ENCODE data around the gene KHDRBS1. TPM values are rescaled to one million over a fixed set of nuclear protein-coding genes. Genes with fewer than 3 reads are reported as not detected.

KHDRBS1 gene
- polyA plus RNA-seq, 1 donor from 2014 or later = 214 TPM

GRCh38 chr1:32091176-32091575 is 77.5 kb downstream of the KHDRBS1 start:
- no peak overlapping the region for H3K9ac ChIP-seq (ENCODE audit: low read length)
- no peaks in the 10 kb centered on the region for H3K79me2 ChIP-seq (replicated peaks; ENCODE audit: insufficient read depth, low read length)
- H3K36me3 ChIP-seq (ENCODE audit: insufficient read depth, low read length) = peaks cover 3% of the 10 kb centered on the region
- H3K4me3 ChIP-seq (ENCODE audit: low read length) = no peak overlapping the region
- H3K27ac ChIP-seq (ENCODE audit: low read length) = no peak overlapping the region
- H4K20me1 ChIP-seq (ENCODE audit: insufficient read depth) = no peaks in the 10 kb centered on the region
- H3K4me2 ChIP-seq (ENCODE audit: low read length) = no peak overlapping the region
- TF ChIP-seq POLR2AphosphoS5 (IDR thresholded peaks at IDR 0.05) (no peak), TAF1 (IDR thresholded peaks at IDR 0.05; ENCODE audit: low read depth) (no peak), SMC3 (conservative IDR thresholded peaks at IDR 0.05; ENCODE audit: poor library complexity) (no peak), REST (IDR thresholded peaks at IDR 0.05; ENCODE audit: borderline replicate concordance) (no peak), EZH2 (IDR thresholded peaks at IDR 0.05; ENCODE audit: borderline replicate concordance, insufficient read depth, low read length, poor library complexity, severe bottlenecking) (no peak), MXI1 (conservative IDR thresholded peaks at IDR 0.05; ENCODE audit: poor library complexity, severe bottlenecking) (no peak), RAD21 (conservative IDR thresholded peaks at IDR 0.05) (no peak), CTCF (IDR thresholded peaks at IDR 0.05; ENCODE audit: poor library complexity, severe bottlenecking) (no peak), EP300 (conservative IDR thresholded peaks at IDR 0.05; ENCODE audit: poor library complexity, severe bottlenecking) (no peak)
- H3K9me3 ChIP-seq (ENCODE audit: low read length) = no peaks in the 10 kb centered on the region
- no peak overlapping the region for H2AFZ ChIP-seq (ENCODE audit: low read depth, low read length)
- H3K9me2 ChIP-seq (ENCODE audit: insufficient read depth, low read length) = no peaks in the 10 kb centered on the region
- H3F3A ChIP-seq (ENCODE audit: insufficient read depth, low read length, poor library complexity, severe bottlenecking) = no peaks in the 10 kb centered on the region
- H3K27me3 ChIP-seq (ENCODE audit: insufficient read depth, low read depth, low read length) = no peaks in the 10 kb centered on the region

DNA sequence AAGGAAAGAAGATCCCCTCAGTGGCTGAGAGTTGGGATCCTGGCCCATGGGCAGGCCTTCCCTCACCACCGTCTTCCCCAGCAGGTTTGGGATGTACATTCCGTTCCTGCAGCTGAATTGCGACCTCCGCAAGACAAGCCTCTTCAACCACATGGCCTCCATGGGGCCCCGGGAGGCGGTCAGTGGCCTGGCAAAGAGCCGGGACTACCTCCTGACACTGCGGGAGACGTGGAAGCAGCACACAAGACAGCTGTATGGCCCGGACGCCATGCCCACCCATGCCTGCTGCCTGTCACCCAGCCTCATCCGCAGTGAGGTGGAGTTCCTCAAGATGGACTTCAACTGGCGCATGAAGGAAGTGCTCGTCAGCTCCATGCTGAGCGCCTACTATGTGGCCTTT is 77.9 kb downstream of the KHDRBS1 start:
- H3K27ac ChIP-seq (ENCODE audit: low read length) = no peak overlapping the region
- no peak overlapping the region for H3K9ac ChIP-seq (ENCODE audit: low read length)
- no peaks in the 10 kb centered on the region for H3K9me2 ChIP-seq (ENCODE audit: insufficient read depth, low read length)
- H3K9me3 ChIP-seq (ENCODE audit: low read length) = no peaks in the 10 kb centered on the region
- peaks cover 4% of the 10 kb centered on the region for H3K36me3 ChIP-seq (ENCODE audit: insufficient read depth, low read length)
- TF ChIP-seq EZH2 (IDR thresholded peaks at IDR 0.05; ENCODE audit: borderline replicate concordance, insufficient read depth, low read length, poor library complexity, severe bottlenecking) = no peak
- TF ChIP-seq SMC3 (conservative IDR thresholded peaks at IDR 0.05; ENCODE audit: poor library complexity) = no peak
- TF ChIP-seq TAF1 (IDR thresholded peaks at IDR 0.05; ENCODE audit: low read depth) = no peak
- TF ChIP-seq RAD21 (conservative IDR thresholded peaks at IDR 0.05) = no peak
- TF ChIP-seq REST (IDR thresholded peaks at IDR 0.05; ENCODE audit: borderline replicate concordance) = no peak
- no peak for TF ChIP-seq MXI1 (conservative IDR thresholded peaks at IDR 0.05; ENCODE audit: poor library complexity, severe bottlenecking)
- no peak for TF ChIP-seq CTCF (IDR thresholded peaks at IDR 0.05; ENCODE audit: poor library complexity, severe bottlenecking)
- no peak for TF ChIP-seq EP300 (conservative IDR thresholded peaks at IDR 0.05; ENCODE audit: poor library complexity, severe bottlenecking)
- no peak for TF ChIP-seq POLR2AphosphoS5 (IDR thresholded peaks at IDR 0.05)
- H2AFZ ChIP-seq (ENCODE audit: low read depth, low read length) = no peak overlapping the region
- no peak overlapping the region for H3K4me2 ChIP-seq (ENCODE audit: low read length)
- no peaks in the 10 kb centered on the region for H3K27me3 ChIP-seq (ENCODE audit: insufficient read depth, low read depth, low read length)
- H3F3A ChIP-seq (ENCODE audit: insufficient read depth, low read length, poor library complexity, severe bottlenecking) = no peaks in the 10 kb centered on the region
- no peaks in the 10 kb centered on the region for H4K20me1 ChIP-seq (ENCODE audit: insufficient read depth)
- H3K79me2 ChIP-seq (replicated peaks; ENCODE audit: insufficient read depth, low read length) = no peaks in the 10 kb centered on the region
- H3K4me3 ChIP-seq (ENCODE audit: low read length) = no peak overlapping the region

All from neural cell (in vitro differentiated cells).